H9 (cell line): Measurements from ENCODE around the gene JARID2. TPM values are rescaled to one million over a fixed set of nuclear protein-coding genes. Genes with fewer than 3 reads are reported as not detected.

Source experiments
- DNase-seq: peaks from one replicate; pipeline ENCODE4 v3.0.0-alpha.2; 2017
- H2AFZ ChIP-seq: one replicate; pipeline ENCODE4 v1.6.1; 2013; ENCODE audit warnings: mild to moderate bottlenecking, low read length, control low read depth, moderate library complexity
- H2AK5ac ChIP-seq: 2 replicates; pipeline ENCODE4 v1.6.1; 2013; ENCODE audit warnings: low read length, control low read depth, mixed read lengths; ENCODE audit not compliant: insufficient read length
- H2BK120ac ChIP-seq: one replicate; pipeline ENCODE4 v1.6.1; 2013; ENCODE audit warnings: low read depth, mild to moderate bottlenecking, low read length, control low read depth, inconsistent platforms; ENCODE audit not compliant: poor library complexity, severe bottlenecking
- H2BK12ac ChIP-seq: 2 replicates; pipeline ENCODE4 v1.6.1; 2013; ENCODE audit warnings: low read length, control low read depth, mixed read lengths, low read depth; ENCODE audit not compliant: insufficient read length
- H2BK15ac ChIP-seq: 2 replicates; pipeline ENCODE4 v1.6.1; 2013; ENCODE audit warnings: low read depth, low read length, control low read depth
- H2BK20ac ChIP-seq: one replicate; pipeline ENCODE4 v1.6.1; 2013; ENCODE audit warnings: low read depth, mild to moderate bottlenecking, low read length, control low read depth, inconsistent platforms; ENCODE audit not compliant: poor library complexity, severe bottlenecking
- H2BK5ac ChIP-seq: 2 replicates; pipeline ENCODE4 v1.6.1; 2013; ENCODE audit warnings: low read length, control low read depth, mixed read lengths; ENCODE audit not compliant: insufficient read length
- H3K14ac ChIP-seq: 2 replicates; pipeline ENCODE4 v1.6.1; 2013; ENCODE audit warnings: low read length, control low read depth; ENCODE audit not compliant: insufficient read depth
- H3K18ac ChIP-seq: 2 replicates; pipeline ENCODE4 v1.6.1; 2013; ENCODE audit warnings: low read depth, mild to moderate bottlenecking, mixed read lengths, low read length, control low read depth; ENCODE audit not compliant: insufficient read length
- H3K23ac ChIP-seq: 2 replicates; pipeline ENCODE4 v1.6.1; 2013; ENCODE audit warnings: low read length, control low read depth, mixed read lengths, low read depth; ENCODE audit not compliant: insufficient read length
- H3K23me2 ChIP-seq: 2 replicates; pipeline ENCODE4 v1.6.1; 2013; ENCODE audit warnings: low read depth, mild to moderate bottlenecking, mixed read lengths, low read length, control low read depth; ENCODE audit not compliant: insufficient read length, poor library complexity, severe bottlenecking
- H3K27ac ChIP-seq: 2 replicates; pipeline ENCODE4 v1.5.1; 2013; ENCODE audit warnings: low read length, control low read depth, mixed read lengths, low read depth; ENCODE audit not compliant: insufficient read length
- H3K27me3 ChIP-seq: 2 replicates; pipeline ENCODE4 v1.6.1; 2013; ENCODE audit warnings: low read length, control low read depth, inconsistent platforms; ENCODE audit not compliant: insufficient read depth
- H3K4ac ChIP-seq: 2 replicates; pipeline ENCODE4 v1.6.1; 2013; ENCODE audit warnings: low read depth, mild to moderate bottlenecking, control low read depth, inconsistent platforms, low read length, moderate library complexity
- H3K4me1 ChIP-seq: 2 replicates; pipeline ENCODE4 v1.6.1; 2013; ENCODE audit warnings: low read length, control low read depth, inconsistent platforms; ENCODE audit not compliant: insufficient read depth
- H3K4me2 ChIP-seq: 2 replicates; pipeline ENCODE4 v1.6.1; 2013; ENCODE audit warnings: low read length, control low read depth, mixed read lengths; ENCODE audit not compliant: insufficient read length, insufficient read depth
- H3K56ac ChIP-seq: 2 replicates; pipeline ENCODE4 v1.6.1; 2013; ENCODE audit warnings: low read depth, mild to moderate bottlenecking, mixed read lengths, low read length, control low read depth; ENCODE audit not compliant: insufficient read length
- H3K79me1 ChIP-seq: 2 replicates; pipeline ENCODE4 v1.6.1; 2013; ENCODE audit warnings: low read depth, mild to moderate bottlenecking, moderate library complexity, low read length, control low read depth, inconsistent platforms; ENCODE audit not compliant: insufficient read depth, poor library complexity, severe bottlenecking
- H3K79me2 ChIP-seq: 2 replicates; pipeline ENCODE4 v1.6.1; 2013; ENCODE audit warnings: low read length, control low read depth, inconsistent platforms; ENCODE audit not compliant: insufficient read depth
- H3K9ac ChIP-seq: 2 replicates; pipeline ENCODE4 v1.6.1; 2013; ENCODE audit warnings: low read length, control low read depth, mixed read lengths; ENCODE audit not compliant: insufficient read length; ENCODE audit errors: extremely low read depth
- H3K9me3 ChIP-seq: one replicate; pipeline ENCODE4 v1.6.1; 2013; ENCODE audit warnings: low read depth, low read length, inconsistent platforms; ENCODE audit not compliant: control insufficient read depth
- H3T11ph ChIP-seq: one replicate; pipeline ENCODE4 v1.6.1; 2013; ENCODE audit warnings: mild to moderate bottlenecking, low read length, control low read depth, inconsistent platforms
- H4K20me1 ChIP-seq: one replicate; pipeline ENCODE4 v1.6.1; 2013; ENCODE audit not compliant: control insufficient read depth, insufficient read length, insufficient read depth
- H4K5ac ChIP-seq: 2 replicates; pipeline ENCODE4 v1.6.1; 2013; ENCODE audit warnings: low read depth, mild to moderate bottlenecking, mixed read lengths, low read length, control low read depth; ENCODE audit not compliant: insufficient read length
- H4K8ac ChIP-seq: replicated peaks from 2 replicates; pipeline ENCODE4 v1.6.1; 2013; ENCODE audit warnings: low read length, control low read depth, mixed read lengths, low read depth; ENCODE audit not compliant: insufficient read length
- H4K91ac ChIP-seq: 2 replicates; pipeline ENCODE4 v1.6.1; 2013; ENCODE audit warnings: low read depth, mild to moderate bottlenecking, moderate library complexity, mixed read lengths, low read length, control low read depth; ENCODE audit not compliant: insufficient read length
- H3K27ac Mint-ChIP-seq, 3 experiments: 2 replicates in 2 of 3; 3 replicates in 1 of 3; pipeline ENCODE4 v1.8.0; 2020 to 2021; ENCODE audit warnings: mixed read lengths in 3 of 3, mild to moderate bottlenecking in 1 of 3, moderate library complexity in 1 of 3
- H3K27me3 Mint-ChIP-seq: 2 replicates; pipeline ENCODE4 v1.8.0; 2021; ENCODE audit warnings: low read depth, mild to moderate bottlenecking, moderate library complexity, mixed read lengths
- H3K36me3 Mint-ChIP-seq, 3 experiments: 2 replicates in 2 of 3; 3 replicates in 1 of 3; pipeline ENCODE4 v1.8.0; 2020 to 2021; ENCODE audit warnings: low read depth in 3 of 3, mixed read lengths in 3 of 3; ENCODE audit not compliant: insufficient read depth in 1 of 3
- H3K4me1 Mint-ChIP-seq, 2 experiments: 2 replicates each; pipeline ENCODE4 v1.8.0; 2020; ENCODE audit warnings: mixed read lengths in 2 of 2
- H3K4me3 Mint-ChIP-seq, 2 experiments: 2 replicates in 1 of 2; 3 replicates in 1 of 2; pipeline ENCODE4 v1.8.0; 2020 to 2021; ENCODE audit warnings: mild to moderate bottlenecking in 2 of 2, mixed read lengths in 2 of 2, moderate library complexity in 1 of 2
- H3K9me3 Mint-ChIP-seq, 2 experiments: 2 replicates in 1 of 2; 3 replicates in 1 of 2; pipeline ENCODE4 v1.8.0; 2020; ENCODE audit warnings: mild to moderate bottlenecking in 2 of 2, mixed read lengths in 2 of 2, moderate library complexity in 1 of 2
- CTCF ChIP-seq: fragments of 200-600 bp; sonication (generic); conservative IDR thresholded peaks from 3 replicates; pipeline ENCODE4 v1.8.0; 2021; ENCODE audit warnings: antibody characterized with exemption, mild to moderate bottlenecking
- WGBS: extraction: QIAGEN DNeasy Blood & Tissue Kit; methylation state at CpG from one replicate; pipeline ENCODE4 v1.1.7; 2013; ENCODE audit warnings: missing lambda C conversion rate, low lambda C conversion rate, mixed read lengths; ENCODE audit not compliant: insufficient read length; ENCODE audit errors: extremely low coverage; 5-methylcytosine and 5-hydroxymethylcytosine counted together
- total RNA-seq: library from RNA; stranded (reverse); gene quantifications from 2 replicates; pipeline ENCODE4 v1.2.1, GENCODE V29; 2021

The JARID2 gene
- total RNA-seq, 1 experiment from 2014 or later: 174 TPM

DNA sequence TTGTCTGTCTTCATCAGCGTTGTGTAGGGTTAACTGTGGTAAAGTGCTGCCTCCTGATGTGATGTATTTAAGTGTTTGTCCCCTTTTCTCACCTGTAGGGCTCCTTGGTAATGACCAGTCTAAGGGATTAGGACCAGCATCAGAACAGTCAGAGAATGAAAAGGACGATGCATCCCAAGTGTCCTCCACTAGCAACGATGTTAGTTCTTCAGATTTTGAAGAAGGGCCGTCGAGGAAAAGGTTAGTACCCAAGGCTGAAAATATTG, 164.2 kb downstream of the JARID2 start:
- H2BK15ac ChIP-seq: no peak overlapping the region
- H3K18ac ChIP-seq: no peak overlapping the region
- no peak overlapping the region for H3K14ac ChIP-seq
- H3K23me2 ChIP-seq: no peaks in the 10 kb centered on the region
- DNase-seq: no peak
- no peak overlapping the region for H3K4me3 Mint-ChIP-seq
- H3T11ph ChIP-seq: no peak overlapping the region
- H4K8ac ChIP-seq: no peak overlapping the region
- no peak overlapping the region for H2BK12ac ChIP-seq
- H2BK5ac ChIP-seq: no peak overlapping the region
- peaks cover 37 to 48% (median 47%) of the 10 kb centered on the region in 3 experiments for H3K36me3 Mint-ChIP-seq
- H3K79me1 ChIP-seq: peaks cover 2% of the 10 kb centered on the region
- peaks cover 79 to 81% of the 10 kb centered on the region in 2 experiments for H3K4me1 Mint-ChIP-seq
- no peak overlapping the region for H3K27ac ChIP-seq
- H4K20me1 ChIP-seq: no peaks in the 10 kb centered on the region
- no peak overlapping the region for H4K5ac ChIP-seq
- no peak overlapping the region for H3K27ac Mint-ChIP-seq
- H3K4me1 ChIP-seq: peaks cover 6% of the 10 kb centered on the region
- no peak overlapping the region for H3K4ac ChIP-seq
- H3K79me2 ChIP-seq: peaks cover 89% of the 10 kb centered on the region
- TF ChIP-seq CTCF: no peak
- H3K9me3 Mint-ChIP-seq: peaks cover 7 to 15% of the 10 kb centered on the region in 2 experiments
- H2AK5ac ChIP-seq: no peak overlapping the region
- no peak overlapping the region for H3K4me2 ChIP-seq
- WGBS: no CpG with 5 or more reads among the region's 5 CpGs
- no peaks in the 10 kb centered on the region; the same call in 1 of the 2 replicates for H3K27me3 Mint-ChIP-seq
- H2BK20ac ChIP-seq: no peak overlapping the region
- no peaks in the 10 kb centered on the region for H3K9me3 ChIP-seq
- H2AFZ ChIP-seq: no peak overlapping the region
- H3K23ac ChIP-seq: no peak overlapping the region
- no peak overlapping the region for H4K91ac ChIP-seq
- H2BK120ac ChIP-seq: no peak overlapping the region
- H3K56ac ChIP-seq: no peak overlapping the region
- no peak overlapping the region for H3K9ac ChIP-seq
- H3K27me3 ChIP-seq: no peaks in the 10 kb centered on the region
